GM12892 (cell line): Measurements from ENCODE around the gene RBM6.

Source experiments
- DNase-seq: peaks from one replicate; pipeline ENCODE4 v3.0.0; 2011; ENCODE audit not compliant: insufficient read length
- FAIRE-seq: peaks from 2 replicates; lab custom pipeline; 2011; peaks lifted over from hg19 to GRCh38; lab: Jason Lieb, UNC
- POLR2A ChIP-seq: IDR thresholded peaks from 2 replicates; pipeline ENCODE4 v1.6.1; 2011; ENCODE audit warnings: low read depth, low read length, control low read depth
- POLR2AphosphoS5 ChIP-seq: IDR thresholded peaks from 2 replicates; pipeline ENCODE4 v1.6.1; 2011; ENCODE audit warnings: low read depth, low read length, control low read depth
- TAF1 ChIP-seq: IDR thresholded peaks from 2 replicates; pipeline ENCODE4 v1.6.1; 2011; ENCODE audit warnings: low read depth, mild to moderate bottlenecking, control low read depth, low read length, borderline replicate concordance

RBM6 gene

DNA sequence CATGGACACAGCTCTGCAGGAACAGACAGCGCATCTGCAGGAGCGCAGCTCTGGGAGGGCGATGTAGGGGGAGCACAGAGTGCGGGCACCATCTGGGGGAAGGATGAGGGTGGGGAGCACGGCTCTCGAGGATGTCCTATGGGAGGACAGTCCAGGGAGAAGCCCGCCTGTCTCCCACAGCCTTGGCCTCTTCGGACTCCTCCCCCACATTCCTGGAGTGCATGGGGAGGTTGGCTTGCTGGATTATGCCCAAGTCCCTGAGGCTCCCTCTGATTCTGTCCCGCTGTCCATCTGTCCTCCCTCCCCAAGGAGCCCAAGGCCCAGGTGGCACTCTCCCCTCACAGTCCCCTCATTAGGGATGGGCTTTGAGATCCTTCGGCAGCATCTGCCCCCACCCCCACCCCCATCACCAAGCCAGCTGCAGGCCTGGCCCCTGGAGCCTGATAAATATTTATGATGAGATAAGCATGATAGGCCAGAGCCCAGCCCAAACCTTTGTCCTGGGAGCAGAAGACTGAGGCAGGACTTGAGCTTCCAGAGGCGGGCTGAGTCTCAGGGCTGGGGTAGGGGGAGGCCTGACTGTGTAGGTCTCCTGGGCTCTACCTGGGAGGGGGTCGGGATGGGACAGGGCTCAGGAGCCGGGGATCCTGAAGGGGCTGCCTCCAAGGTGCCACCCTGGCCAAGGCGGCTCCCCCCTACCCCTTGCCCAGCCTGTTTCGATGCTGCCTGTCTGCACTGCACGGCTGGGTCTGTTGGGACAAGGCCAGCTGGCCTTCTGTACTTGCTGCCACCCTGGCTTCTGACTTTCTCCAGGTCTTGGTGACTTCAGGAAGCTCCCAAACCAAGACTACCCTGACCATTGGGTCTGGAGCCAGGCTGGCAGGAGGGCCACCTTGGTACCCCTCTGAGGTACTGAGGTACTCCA, 186.6 kb downstream of the RBM6 start:
- TF ChIP-seq POLR2AphosphoS5, result no peak
- TF ChIP-seq POLR2A, result no peak
- TF ChIP-seq TAF1, result no peak
- DNase-seq, result no peak
- no peak for FAIRE-seq
